GM12875 (cell line): ENCODE data around the gene DTX4.

Experiments used
- H3K4me3 ChIP-seq: one replicate; pipeline ENCODE4 v1.5.1; 2011; ENCODE audit warnings: low read depth, low read length, control low read depth
- CTCF ChIP-seq: IDR thresholded peaks from 2 replicates; pipeline ENCODE4 v1.5.1; 2011; ENCODE audit warnings: low read depth, mild to moderate bottlenecking, control low read depth, inconsistent platforms, low read length, moderate library complexity, borderline replicate concordance; ENCODE audit not compliant: insufficient read depth

The DTX4 gene

GRCh38 chr11:59142530-59143507 lies 29.1 kb upstream of the DTX4 start, which contains the start of gene FAM111A:
TSS of gene FAM111A (plus strand) at chr11:59142856. CDS start at chr11:59148873, 6,017 bp downstream.
- peak; percentile 54; the same call in 1 of the 2 replicates for TF ChIP-seq CTCF
- peak within 1 kb of the TSS; percentile 77 for H3K4me3 ChIP-seq

- no peak overlapping the region for H3K4me3 ChIP-seq
- TF ChIP-seq CTCF, result no peak
Measured at GRCh38 chr11:59144096-59144495, 27.8 kb upstream of the DTX4 start.

- H3K4me3 ChIP-seq, result peak overlapping the region; percentile 83
- peak; percentile 41; the same call in 1 of the 2 replicates for TF ChIP-seq CTCF
Measured at GRCh38 chr11:59144579-59145345, 27.2 kb upstream of the DTX4 start.

GRCh38 chr11:59145534-59145933 lies 26.4 kb upstream of the DTX4 start:
- TF ChIP-seq CTCF, result no peak
- peak overlapping the region; percentile 83 for H3K4me3 ChIP-seq

GRCh38 chr11:59151761-59152160 lies 20.2 kb upstream of the DTX4 start:
- H3K4me3 ChIP-seq, result no peak overlapping the region
- no peak for TF ChIP-seq CTCF

- no peak for TF ChIP-seq CTCF
Measured at GRCh38 chr11:59152312-59152951, 19.5 kb upstream of the DTX4 start.

More at GRCh38 chr11:59152312-59152951, 19.5 kb upstream of the DTX4 start:
- no peak overlapping the region for H3K4me3 ChIP-seq
